Ascending aorta (tissue), 2 donors: Measurements from ENCODE around the gene NSD2. TPM values are rescaled to one million over a fixed set of nuclear protein-coding genes. Genes with fewer than 3 reads are reported as not detected.

Source experiments
- DNase-seq, 2 donors: peaks; one replicate each; pipeline ENCODE4 v3.0.0-alpha.2; 2019; ENCODE audit warnings: low spot score in 2 of 2
- H3K27ac ChIP-seq, 2 donors: fragments of 200-600 bp; sonication (generic); one replicate each; pipeline ENCODE4 v1.5.1; 2016 to 2017; ENCODE audit warnings: mild to moderate bottlenecking in 1 of 2
- H3K27me3 ChIP-seq: fragments of 200-600 bp; sonication (generic); one replicate; pipeline ENCODE4 v1.5.1; 2017
- H3K36me3 ChIP-seq, 2 donors: fragments of 200-600 bp; sonication (generic); one replicate each; pipeline ENCODE4 v1.5.1; 2016
- H3K4me1 ChIP-seq, 2 donors: fragments of 200-600 bp; sonication (generic); one replicate each; pipeline ENCODE4 v1.5.1; 2016 to 2017; ENCODE audit warnings: mild to moderate bottlenecking in 1 of 2
- H3K4me3 ChIP-seq, 2 donors: fragments of 200-600 bp; sonication (generic); one replicate each; pipeline ENCODE4 v1.5.1; 2016 to 2017; ENCODE audit warnings: mild to moderate bottlenecking in 1 of 2
- H3K9me3 ChIP-seq, 2 donors: fragments of 200-600 bp; sonication (generic); one replicate each; pipeline ENCODE4 v1.5.1; 2016
- intact Hi-C: fragments of 100-400 bp; cut with DNase I; formaldehyde crosslinking; loops from one replicate; pipeline ENCODE4 v1.15.1; 2023
- total RNA-seq: library from RNA; depleted of rRNA; stranded (reverse); fragments of >200 nt; gene quantifications from one replicate; pipeline ENCODE4 v1.1.0, GENCODE V29; 2016
- TF ChIP-seq, protein P1 (sequence below), 3 experiments: fragments of 200-600 bp in 2 of 3; fragments of 450-650 bp in 1 of 3; sonication (generic) in 2 of 3; IDR thresholded peaks; one replicate each; pipeline ENCODE4 v1.5.1; 2016 to 2019; ENCODE audit warnings: antibody characterized with exemption in 3 of 3, mild to moderate bottlenecking in 1 of 3, moderate library complexity in 1 of 3

Gene NSD2
- total RNA-seq, 1 donor from 2014 or later, result 19.9 TPM

DNA sequence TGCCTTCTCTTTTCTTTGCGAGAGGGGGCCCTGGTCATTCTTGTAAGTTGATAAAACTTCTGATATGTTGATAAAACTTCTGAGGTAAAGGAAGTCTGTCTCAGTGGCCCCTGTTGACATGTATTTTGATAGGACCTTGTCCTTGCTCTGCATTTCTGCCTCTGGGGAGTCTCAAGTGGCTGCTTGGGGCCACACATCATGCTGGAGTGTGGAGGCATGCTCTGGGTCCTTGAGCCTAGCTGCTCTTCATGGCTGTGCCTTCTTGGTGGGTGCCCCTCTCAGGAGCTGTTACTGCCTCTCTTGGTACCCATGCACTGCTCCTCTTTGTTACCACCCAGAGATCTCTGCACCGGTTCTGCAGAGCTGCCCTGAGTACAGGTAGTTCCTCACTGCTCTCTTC lies 14.2 kb downstream of the NSD2 start:
- TF ChIP-seq, protein P1, sequence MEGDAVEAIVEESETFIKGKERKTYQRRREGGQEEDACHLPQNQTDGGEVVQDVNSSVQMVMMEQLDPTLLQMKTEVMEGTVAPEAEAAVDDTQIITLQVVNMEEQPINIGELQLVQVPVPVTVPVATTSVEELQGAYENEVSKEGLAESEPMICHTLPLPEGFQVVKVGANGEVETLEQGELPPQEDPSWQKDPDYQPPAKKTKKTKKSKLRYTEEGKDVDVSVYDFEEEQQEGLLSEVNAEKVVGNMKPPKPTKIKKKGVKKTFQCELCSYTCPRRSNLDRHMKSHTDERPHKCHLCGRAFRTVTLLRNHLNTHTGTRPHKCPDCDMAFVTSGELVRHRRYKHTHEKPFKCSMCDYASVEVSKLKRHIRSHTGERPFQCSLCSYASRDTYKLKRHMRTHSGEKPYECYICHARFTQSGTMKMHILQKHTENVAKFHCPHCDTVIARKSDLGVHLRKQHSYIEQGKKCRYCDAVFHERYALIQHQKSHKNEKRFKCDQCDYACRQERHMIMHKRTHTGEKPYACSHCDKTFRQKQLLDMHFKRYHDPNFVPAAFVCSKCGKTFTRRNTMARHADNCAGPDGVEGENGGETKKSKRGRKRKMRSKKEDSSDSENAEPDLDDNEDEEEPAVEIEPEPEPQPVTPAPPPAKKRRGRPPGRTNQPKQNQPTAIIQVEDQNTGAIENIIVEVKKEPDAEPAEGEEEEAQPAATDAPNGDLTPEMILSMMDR (IDR thresholded peaks at IDR 0.05), result no peak
- no peak overlapping the region for H3K27ac ChIP-seq
- no peak for DNase-seq

DNA sequence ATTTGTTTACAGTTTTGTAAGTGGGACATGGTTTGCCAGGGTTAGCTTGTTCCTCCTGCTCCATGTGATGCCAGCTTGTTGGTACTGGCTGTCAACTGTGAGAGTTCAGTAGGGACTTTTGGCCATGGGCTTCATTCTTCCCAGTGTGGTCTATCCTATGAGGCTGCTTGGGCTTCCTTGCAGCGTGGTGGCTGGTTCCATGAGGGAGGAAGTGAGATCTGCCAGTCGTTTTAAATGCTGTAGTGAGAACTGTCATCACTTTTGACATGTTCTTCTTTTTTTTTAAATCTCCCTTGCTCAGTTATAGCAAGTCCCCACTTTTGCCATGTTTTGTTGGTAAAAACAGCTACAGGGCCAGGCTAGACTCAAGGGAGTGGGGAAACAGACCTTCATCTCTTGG lies 15.9 kb downstream of the NSD2 start:
- intact Hi-C loops, result no loop called here
- DNase-seq, result no peak
- TF ChIP-seq, protein P1 (IDR thresholded peaks at IDR 0.05), result no peak
- H3K36me3 ChIP-seq, result no peaks in the 10 kb centered on the region
- no peaks in the 10 kb centered on the region for H3K27me3 ChIP-seq
- H3K9me3 ChIP-seq, result no peaks in the 10 kb centered on the region
- H3K4me1 ChIP-seq, result no peaks in the 10 kb centered on the region
- H3K4me3 ChIP-seq, result no peak overlapping the region
- H3K27ac ChIP-seq, result no peak overlapping the region

More for the DNA sequence above, 14.2 kb downstream of the NSD2 start:
- no peaks in the 10 kb centered on the region for H3K4me1 ChIP-seq
- no peak overlapping the region for H3K4me3 ChIP-seq
- intact Hi-C loops, result no loop called here
- H3K9me3 ChIP-seq, result no peaks in the 10 kb centered on the region
- no peaks in the 10 kb centered on the region for H3K27me3 ChIP-seq
- no peaks in the 10 kb centered on the region for H3K36me3 ChIP-seq

GRCh38 chr4:1890979-1891570 lies 19.9 kb downstream of the NSD2 start:
- Histone ChIP-seq H3K36me3 (no peaks in the 10 kb centered on the region), H3K27me3 (no peaks in the 10 kb centered on the region), H3K4me1 (no peaks in the 10 kb centered on the region), H3K4me3 (no peak overlapping the region), H3K27ac (no peak overlapping the region), H3K9me3 (no peaks in the 10 kb centered on the region)
- no peak for DNase-seq
- TF ChIP-seq, protein P1 (IDR thresholded peaks at IDR 0.05), result no peak
- intact Hi-C loops, result no loop called here

- intact Hi-C loops, result no loop called here
These were observed 24.9 kb downstream of the NSD2 start for GRCh38 chr4:1895971-1896657.

DNA sequence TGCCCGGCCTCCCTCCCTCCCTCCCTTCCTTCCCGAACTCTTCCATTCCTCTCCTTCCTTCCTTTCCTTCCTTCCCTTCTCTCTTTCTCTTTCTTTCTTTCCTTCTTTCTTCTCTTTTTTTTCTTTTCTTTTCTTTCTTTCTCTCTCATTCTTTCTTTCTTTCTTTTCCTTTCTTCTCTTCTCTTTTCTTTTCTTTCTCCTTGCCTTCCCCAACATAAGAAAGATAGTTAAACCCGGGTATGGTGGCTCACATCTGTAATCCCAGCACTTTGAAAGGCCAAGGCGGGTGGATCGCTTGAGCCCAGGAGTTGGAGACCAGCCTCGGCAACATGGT lies 25.4 kb downstream of the NSD2 start:
- Histone ChIP-seq H3K9me3 (no peaks in the 10 kb centered on the region), H3K4me3 (no peak overlapping the region), H3K27me3 (no peaks in the 10 kb centered on the region), H3K27ac (no peak overlapping the region), H3K36me3 (peaks cover 8 to 11% of the 10 kb centered on the region in 2 donors), H3K4me1 (no peaks in the 10 kb centered on the region)
- TF ChIP-seq, protein P1 (IDR thresholded peaks at IDR 0.05), result no peak
- intact Hi-C loops, result no loop called here
- no peak for DNase-seq

More at GRCh38 chr4:1895971-1896657, 24.9 kb downstream of the NSD2 start:
- DNase-seq, result peak in 1 of 2 donors; percentile 47
- TF ChIP-seq, protein P1 (IDR thresholded peaks at IDR 0.05), result no peak
- no peaks in the 10 kb centered on the region for H3K27me3 ChIP-seq
- H3K4me3 ChIP-seq, result no peak overlapping the region
- peaks cover 3 to 5% of the 10 kb centered on the region in 2 donors for H3K36me3 ChIP-seq
- no peak overlapping the region for H3K27ac ChIP-seq
- no peaks in the 10 kb centered on the region for H3K9me3 ChIP-seq
- no peaks in the 10 kb centered on the region for H3K4me1 ChIP-seq
